K562 (cell line): ENCODE data around the gene TCTN3. TPM values are rescaled to one million over a fixed set of nuclear protein-coding genes. Genes with fewer than 3 reads are reported as not detected.

Experiments used
- ATAC-seq: fragments of 200-7000 bp; cut with Tn5 transposase; 3 replicates; pipeline ENCODE4 v1.9.1; 2020; ENCODE audit warnings: moderate library complexity
- BruUV-seq: library from RNA; stranded (reverse); fragments of 400-500 nt; replicated peaks from 2 replicates; lab custom pipeline; 2021; lab: Mats Ljungman, UMichigan
- CTCF ChIA-PET: fragments of 300-600 bp; formaldehyde crosslinking; extraction: SDS; loops from one replicate; lab custom pipeline; 2021; ENCODE audit warnings: low intra/inter-chr PET ratio; lab: Yijun Ruan, JAX
- POLR2A ChIA-PET: fragments of 300-600, 350-650 bp; sonication (Branson Sonifier 250); formaldehyde crosslinking; extraction: SDS; loops from one replicate; lab custom pipeline; 2021; ENCODE audit warnings: antibody characterized with exemption, inconsistent platforms; lab: Yijun Ruan, JAX
- DNase-seq, 4 experiments: peaks; one replicate each; pipeline versions ENCODE4 v3.0.0 to v3.0.0-alpha.2; 2011 to 2018; ENCODE audit warnings: low spot score in 3 of 4, mixed read lengths in 3 of 4; ENCODE audit errors: extremely low read depth in 1 of 4
- FAIRE-seq: peaks from 2 replicates; lab custom pipeline; 2011; peaks lifted over from hg19 to GRCh38; lab: Jason Lieb, UNC
- H2AFZ ChIP-seq: 2 replicates; pipeline ENCODE4 v1.6.0; 2011; ENCODE audit warnings: low read depth, low read length, control low read depth, inconsistent platforms
- H3K27ac ChIP-seq: fragments of 200-600 bp; 3 replicates; pipeline ENCODE4 v1.8.0; 2011; ENCODE audit warnings: low read depth, mild to moderate bottlenecking, control low read depth, inconsistent platforms, low read length, moderate library complexity, mixed read lengths; ENCODE audit errors: extremely low read depth
- H3K27me3 ChIP-seq, 2 experiments: fragments of 300-600 bp in 1 of 2; 2 replicates in 1 of 2; 3 replicates in 1 of 2; pipeline versions ENCODE4 v1.6.0 to v1.8.0; 2011; ENCODE audit warnings: inconsistent platforms in 2 of 2, low read length in 2 of 2, mild to moderate bottlenecking in 1 of 2, mixed read lengths in 1 of 2, moderate library complexity in 1 of 2; ENCODE audit not compliant: control insufficient read depth in 2 of 2, insufficient read depth in 2 of 2
- H3K36me3 ChIP-seq: fragments of 300-600 bp; 3 replicates; pipeline ENCODE4 v1.8.0; 2011; ENCODE audit warnings: mild to moderate bottlenecking, low read length, inconsistent platforms; ENCODE audit not compliant: control insufficient read depth, insufficient read depth
- H3K4me1 ChIP-seq, 2 experiments: fragments of 200-600 bp in 1 of 2; replicated peaks in 1 of 2; 2 replicates in 1 of 2; 3 replicates in 1 of 2; pipeline versions ENCODE4 v1.5.1 to v1.8.0; 2011; ENCODE audit warnings: inconsistent platforms in 2 of 2, low read length in 2 of 2, mild to moderate bottlenecking in 1 of 2, mixed read lengths in 1 of 2, moderate library complexity in 1 of 2; ENCODE audit not compliant: control insufficient read depth in 2 of 2, insufficient read depth in 2 of 2
- H3K4me2 ChIP-seq: 2 replicates; pipeline ENCODE4 v1.6.1; 2011; ENCODE audit warnings: low read length, control low read depth, inconsistent platforms, mixed read lengths; ENCODE audit not compliant: insufficient read depth
- H3K4me3 ChIP-seq: fragments of 200-600 bp; sonication (generic), shearing (Covaris generic); 2 replicates; pipeline ENCODE4 v1.5.1; 2016; ENCODE audit warnings: control low read depth, inconsistent platforms
- H3K79me2 ChIP-seq: fragments of 200-600 bp; 3 replicates; pipeline ENCODE4 v1.8.0; 2011; ENCODE audit warnings: low read length, inconsistent platforms; ENCODE audit not compliant: control insufficient read depth, insufficient read depth
- H3K9ac ChIP-seq, 2 experiments: 2 replicates each; pipeline versions ENCODE4 v1.6.0 to v1.6.1; 2011; ENCODE audit warnings: low read depth in 2 of 2, low read length in 2 of 2, control low read depth in 1 of 2, inconsistent platforms in 1 of 2, mild to moderate bottlenecking in 1 of 2, mixed read lengths in 1 of 2; ENCODE audit not compliant: insufficient read depth in 1 of 2
- H3K9me1 ChIP-seq: one replicate; pipeline ENCODE4 v1.6.0; 2011; ENCODE audit warnings: inconsistent platforms, mild to moderate bottlenecking, low read length, moderate library complexity; ENCODE audit not compliant: control insufficient read depth, insufficient read depth
- H3K9me3 ChIP-seq: replicated peaks from 2 replicates; pipeline ENCODE4 v1.5.1; 2011; ENCODE audit warnings: low read depth, low read length, inconsistent platforms; ENCODE audit not compliant: control insufficient read depth, insufficient read depth
- H4K20me1 ChIP-seq: replicated peaks from 2 replicates; pipeline ENCODE4 v1.6.1; 2011; ENCODE audit warnings: low read length, inconsistent platforms, mixed read lengths; ENCODE audit not compliant: control insufficient read depth, insufficient read depth
- ARNT ChIP-seq, 2 experiments: fragments of 450-650 bp; IDR thresholded peaks; 2 replicates each; pipeline ENCODE4 v1.6.1; 2016; ENCODE audit warnings: mild to moderate bottlenecking in 1 of 2
- ATF3 ChIP-seq, 2 experiments: fragments of 450-650 bp in 1 of 2; sonication (generic) in 1 of 2; formaldehyde crosslinking in 1 of 2; IDR thresholded peaks in 1 of 2; conservative IDR thresholded peaks in 1 of 2; 2 replicates each; pipeline versions ENCODE4 v1.6.1 to v1.8.1; 2016 to 2023; ENCODE audit warnings: mild to moderate bottlenecking in 2 of 2, moderate library complexity in 2 of 2, inconsistent platforms in 1 of 2, missing genetic modification reagents in 1 of 2
- CBFA2T2 ChIP-seq: fragments of 450-650 bp; conservative IDR thresholded peaks from 2 replicates; pipeline ENCODE4 v1.6.1; 2017; ENCODE audit warnings: mild to moderate bottlenecking
- POLR2AphosphoS2 ChIP-seq: IDR thresholded peaks from 2 replicates; pipeline ENCODE4 v1.6.1; 2012; ENCODE audit warnings: low read length, improper control_type of control experiment
- SRSF1 ChIP-seq: fragments of 200-400 bp; formaldehyde crosslinking; IDR thresholded peaks from 2 replicates; pipeline ENCODE4 v1.6.1; 2017; ENCODE audit warnings: mild to moderate bottlenecking, low read depth, low read length, moderate library complexity
- ZBTB34 ChIP-seq: fragments of 250-450 bp; sonication (Bioruptor Pico); IDR thresholded peaks from 2 replicates; pipeline ENCODE4 v1.8.0; 2021; ENCODE audit warnings: mild to moderate bottlenecking, moderate library complexity
- ZBTB8A ChIP-seq: fragments of 450-650 bp; IDR thresholded peaks from 2 replicates; pipeline ENCODE4 v1.6.1; 2018; ENCODE audit warnings: mild to moderate bottlenecking, moderate library complexity; ENCODE audit not compliant: partially characterized antibody
- ZNF707 ChIP-seq: fragments of 250-450 bp; sonication (Bioruptor Pico); conservative IDR thresholded peaks from 2 replicates; pipeline ENCODE4 v1.8.0; 2022; ENCODE audit warnings: inconsistent platforms, mild to moderate bottlenecking, moderate library complexity
- ZNF717 ChIP-seq: fragments of 250-450 bp; sonication (Bioruptor Pico); IDR thresholded peaks from 2 replicates; pipeline ENCODE4 v1.5.0; 2021
- WGBS: fragments of 100-300 bp; shearing (Covaris generic); methylation state at CpG from one replicate; pipeline ENCODE4 v1.1.6; 2016; ENCODE audit warnings: low coverage, mixed read lengths; ENCODE audit not compliant: insufficient coverage; ENCODE audit errors: missing lambda C conversion rate; 5-methylcytosine and 5-hydroxymethylcytosine counted together
- in situ Hi-C: fragments of 300-500 bp; cut with MboI; formaldehyde crosslinking; loops from 4 replicates; pipeline ENCODE4 v1.15.0; 2018; ENCODE audit warnings: inconsistent platforms, mixed read lengths
- intact Hi-C: fragments of 100-400 bp; cut with micrococcal nuclease; formaldehyde crosslinking; loops from 2 replicates; pipeline ENCODE4 v1.14.2; 2022
- polyA plus RNA-seq, 8 experiments: library from polyadenylated mRNA; depleted of rRNA in 4 of 8; stranded (reverse) in 5 of 8; unstranded in 3 of 8; fragments of >200 nt; fragmentation: Nextera tagmentation in 2 of 8; fragmentation: Illumina TruSeq in 1 of 8; extraction: Ambion mirVana in 2 of 8; extraction: Trizol in 1 of 8; gene quantifications; 2 replicates each; pipeline versions ENCODE4 v1.2.1 to v1.2.3, GENCODE V29; 2011 to 2014; ENCODE audit warnings: inconsistent platforms in 1 of 8, missing spikeins in 1 of 8
- total RNA-seq, 7 experiments: library from RNA; depleted of rRNA in 6 of 7; stranded (reverse); fragments of >200 nt in 6 of 7; fragmentation: Illumina TruSeq in 2 of 7; extraction: Trizol in 2 of 7; gene quantifications; 2 replicates each; pipeline versions ENCODE4 v1.2.1 to v1.2.3, GENCODE V29; 2011 to 2021; ENCODE audit warnings: low replicate concordance in 1 of 7

Gene TCTN3
- total and polyA plus RNA-seq, 9 of the 15 experiments (the other 6 are each of a cell fraction or from before 2014, with no cell fraction given), result 10.4 to 25.8 (median 16.3) TPM

GRCh38 chr10:95640891-95641315, 52.8 kb downstream of the TCTN3 start:
- no peak for TF ChIP-seq ATF3 (IDR thresholded peaks at IDR 0.05)
- TF ChIP-seq ATF3 (CRISPR knock-in tag; conservative IDR thresholded peaks at IDR 0.05), result no peak
- TF ChIP-seq ZBTB34, result no peak
- TF ChIP-seq ZNF707 (CRISPR knock-in tag), result no peak
- no peak for TF ChIP-seq ZNF717 (CRISPR knock-in tag)
- no peak for TF ChIP-seq CBFA2T2
- no peak for TF ChIP-seq SRSF1
- TF ChIP-seq ZBTB8A, result no peak
- no peak for TF ChIP-seq ARNT (IDR thresholded peaks at IDR 0.05)
- no peak for TF ChIP-seq POLR2AphosphoS2
- TF ChIP-seq, all 486 proteins: peak for 0
- WGBS, result 86% methylated on average over 1 of the region's 1 CpG
- no peak overlapping the region for H3K27ac ChIP-seq
- in situ Hi-C loops (no loop called here), intact Hi-C loops (no loop called here)
- no peak overlapping the region for H2AFZ ChIP-seq
- H3K9ac ChIP-seq, result no peak overlapping the region
- ATAC-seq (no peak), DNase-seq (no peak), FAIRE-seq (no peak)
- H3K4me1 ChIP-seq, result peaks cover 1 to 15% of the 10 kb centered on the region in 2 experiments; a peak in 4 of 5 replicates
- POLR2A ChIA-PET, result interaction anchor here (0.6 kb wide), 1 partner anchor 236 kb away, joined by 3 read pairs; no protein-coding TSS in a partner anchor
- no peaks in the 10 kb centered on the region for H3K9me3 ChIP-seq
- H3K4me2 ChIP-seq, result no peak overlapping the region
- peaks cover 9% of the 10 kb centered on the region; the same call in 2 of the 3 replicates for H3K79me2 ChIP-seq
- no peaks in the 10 kb centered on the region for H3K27me3 ChIP-seq
- CTCF ChIA-PET, result no interaction called here
- peaks cover 63% of the 10 kb centered on the region for H3K36me3 ChIP-seq
- no peak overlapping the region for H3K4me3 ChIP-seq
- H4K20me1 ChIP-seq, result no peaks in the 10 kb centered on the region
- H3K9me1 ChIP-seq, result no peaks in the 10 kb centered on the region
- BruUV-seq, result no TSS peak
